HepG2 (cell line): Measurements from ENCODE around the gene SLC20A1. TPM values are rescaled to one million over a fixed set of nuclear protein-coding genes. Genes with fewer than 3 reads are reported as not detected.

Experiments used
- ETV5 ChIP-seq: IDR thresholded peaks from 2 replicates; pipeline ENCODE4 v1.6.1; 2018; ENCODE audit warnings: missing biosample characterization, missing genetic modification reagents, inconsistent platforms, borderline replicate concordance
- HDAC2 ChIP-seq: sonication (generic); formaldehyde crosslinking; IDR thresholded peaks from 2 replicates; pipeline ENCODE4 v1.4.0; 2020; ENCODE audit warnings: missing genetic modification reagents
- HIVEP1 ChIP-seq: sonication (generic); formaldehyde crosslinking; IDR thresholded peaks from 2 replicates; pipeline ENCODE4 v1.4.0; 2020; ENCODE audit warnings: mild to moderate bottlenecking, missing genetic modification reagents
- IRF2 ChIP-seq: IDR thresholded peaks from 2 replicates; pipeline ENCODE4 v1.6.1; 2018; ENCODE audit warnings: missing genetic modification reagents, missing compliant biosample characterization
- RAD51 ChIP-seq: fragments of 450-650 bp; IDR thresholded peaks from 2 replicates; pipeline ENCODE4 v1.6.1; 2016; ENCODE audit warnings: borderline replicate concordance
- SALL1 ChIP-seq: sonication (generic); formaldehyde crosslinking; IDR thresholded peaks from 2 replicates; pipeline ENCODE4 v1.8.0; 2022; ENCODE audit warnings: mild to moderate bottlenecking, missing genetic modification reagents
- SAP130 ChIP-seq: IDR thresholded peaks from 2 replicates; pipeline ENCODE4 v1.6.1; 2016; ENCODE audit warnings: low read depth
- SETDB1 ChIP-seq: sonication (generic); formaldehyde crosslinking; IDR thresholded peaks from 2 replicates; pipeline ENCODE4 v1.5.1; 2020; ENCODE audit warnings: missing genetic modification reagents, mild to moderate bottlenecking, borderline replicate concordance
- SMC3 ChIP-seq: IDR thresholded peaks from 2 replicates; pipeline ENCODE4 v1.6.1; 2011; ENCODE audit warnings: low read length, improper control_type of control experiment
- ZBTB7B ChIP-seq: sonication (generic); formaldehyde crosslinking; IDR thresholded peaks from 2 replicates; pipeline ENCODE4 v1.4.0; 2020; ENCODE audit warnings: missing genetic modification reagents
- ZNF24 ChIP-seq: fragments of 450-650 bp; IDR thresholded peaks from 2 replicates; pipeline ENCODE4 v1.6.1; 2017; ENCODE audit warnings: antibody characterized with exemption, mild to moderate bottlenecking
- ZNF3 ChIP-seq: IDR thresholded peaks from 2 replicates; pipeline ENCODE4 v1.7.0; 2017; ENCODE audit warnings: inconsistent platforms
- ZNF350 ChIP-seq: sonication (generic); formaldehyde crosslinking; IDR thresholded peaks from 2 replicates; pipeline ENCODE4 v1.4.0; 2020; ENCODE audit warnings: mild to moderate bottlenecking, low read depth, missing genetic modification reagents, borderline replicate concordance
- ZNF446 ChIP-seq: sonication (generic); formaldehyde crosslinking; IDR thresholded peaks from 2 replicates; pipeline ENCODE4 v1.5.0; 2020; ENCODE audit warnings: mild to moderate bottlenecking, missing genetic modification reagents
- ZNF484 ChIP-seq: sonication (generic); formaldehyde crosslinking; IDR thresholded peaks from 2 replicates; pipeline ENCODE4 v1.5.1; 2020; ENCODE audit warnings: mild to moderate bottlenecking, low read depth, missing genetic modification reagents, borderline replicate concordance
- polyA plus RNA-seq, 8 experiments: library from polyadenylated mRNA; depleted of rRNA in 3 of 8; stranded (reverse) in 7 of 8; unstranded in 1 of 8; fragments of >200 nt; fragmentation: Illumina TruSeq in 4 of 8; extraction: Trizol in 4 of 8; gene quantifications; 2 replicates each; pipeline versions ENCODE4 v1.2.1 to v1.2.3, GENCODE V29; 2011 to 2016; ENCODE audit warnings: low read depth in 4 of 8, missing spikeins in 1 of 8, mixed read lengths in 1 of 8; ENCODE audit not compliant: insufficient read depth in 1 of 8
- total RNA-seq, 5 experiments: library from RNA; depleted of rRNA; stranded (reverse); fragments of >200 nt; fragmentation: Illumina TruSeq; extraction: Trizol; gene quantifications; 2 replicates each; pipeline ENCODE4 v1.2.3, GENCODE V29; 2016; ENCODE audit warnings: low read depth in 1 of 5
- TF ChIP-seq, protein P1 (sequence below): sonication (generic); formaldehyde crosslinking; IDR thresholded peaks from 2 replicates; pipeline ENCODE4 v1.4.0; 2020; ENCODE audit warnings: missing genetic modification reagents, borderline replicate concordance
- TF ChIP-seq, protein P2 (sequence below): IDR thresholded peaks from 2 replicates; pipeline ENCODE4 v1.6.1; 2016
- TF ChIP-seq, protein P3 (sequence below): IDR thresholded peaks from 2 replicates; pipeline ENCODE4 v1.6.1; 2018; ENCODE audit warnings: missing genetic modification reagents
- TF ChIP-seq, protein P4 (sequence below): sonication (generic); formaldehyde crosslinking; IDR thresholded peaks from 2 replicates; pipeline ENCODE4 v1.4.0; 2020; ENCODE audit warnings: missing genetic modification reagents
- TF ChIP-seq, protein P5 (sequence below): fragments of 450-650 bp; IDR thresholded peaks from 2 replicates; pipeline ENCODE4 v1.6.1; 2017; ENCODE audit warnings: mild to moderate bottlenecking

SLC20A1 gene
- total and polyA plus RNA-seq, 2 of the 13 experiments (the other 11 are each of a cell fraction or from before 2014, with no cell fraction given): 54.0 to 85.9 TPM

DNA sequence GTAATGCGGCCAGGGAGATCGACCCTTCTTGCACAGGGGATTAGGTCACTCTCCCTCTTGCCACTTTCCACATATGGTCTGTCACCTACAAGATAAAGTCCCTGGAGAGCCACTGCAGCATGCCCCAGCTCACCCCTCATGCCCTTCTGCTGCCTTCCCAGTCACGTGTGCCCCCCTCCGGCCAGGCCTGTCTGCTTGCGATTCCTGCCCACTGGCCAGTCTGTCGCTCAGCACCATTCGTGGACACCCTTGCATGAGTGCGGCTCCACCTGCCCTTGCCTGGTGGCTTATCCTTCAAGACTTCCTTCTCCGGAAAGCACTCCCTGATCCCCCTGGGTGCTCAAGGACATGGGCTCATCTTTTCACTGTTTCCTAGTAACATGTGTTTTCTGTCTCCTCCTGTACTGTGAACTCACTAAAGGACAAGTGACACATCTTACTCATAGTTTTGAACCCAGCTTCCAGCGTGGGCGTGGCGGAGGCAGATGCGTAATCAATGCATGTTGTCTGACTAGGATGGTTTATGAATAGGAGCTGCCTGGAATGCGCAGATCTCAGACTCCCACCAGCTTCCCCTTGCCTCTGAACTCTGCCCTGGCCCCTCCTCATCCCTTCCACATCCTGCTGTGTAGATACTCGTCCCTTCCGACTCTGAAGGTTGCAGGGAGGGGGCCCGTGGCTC is 67.3 kb downstream of the SLC20A1 start (continued):
- TF ChIP-seq, protein P1, sequence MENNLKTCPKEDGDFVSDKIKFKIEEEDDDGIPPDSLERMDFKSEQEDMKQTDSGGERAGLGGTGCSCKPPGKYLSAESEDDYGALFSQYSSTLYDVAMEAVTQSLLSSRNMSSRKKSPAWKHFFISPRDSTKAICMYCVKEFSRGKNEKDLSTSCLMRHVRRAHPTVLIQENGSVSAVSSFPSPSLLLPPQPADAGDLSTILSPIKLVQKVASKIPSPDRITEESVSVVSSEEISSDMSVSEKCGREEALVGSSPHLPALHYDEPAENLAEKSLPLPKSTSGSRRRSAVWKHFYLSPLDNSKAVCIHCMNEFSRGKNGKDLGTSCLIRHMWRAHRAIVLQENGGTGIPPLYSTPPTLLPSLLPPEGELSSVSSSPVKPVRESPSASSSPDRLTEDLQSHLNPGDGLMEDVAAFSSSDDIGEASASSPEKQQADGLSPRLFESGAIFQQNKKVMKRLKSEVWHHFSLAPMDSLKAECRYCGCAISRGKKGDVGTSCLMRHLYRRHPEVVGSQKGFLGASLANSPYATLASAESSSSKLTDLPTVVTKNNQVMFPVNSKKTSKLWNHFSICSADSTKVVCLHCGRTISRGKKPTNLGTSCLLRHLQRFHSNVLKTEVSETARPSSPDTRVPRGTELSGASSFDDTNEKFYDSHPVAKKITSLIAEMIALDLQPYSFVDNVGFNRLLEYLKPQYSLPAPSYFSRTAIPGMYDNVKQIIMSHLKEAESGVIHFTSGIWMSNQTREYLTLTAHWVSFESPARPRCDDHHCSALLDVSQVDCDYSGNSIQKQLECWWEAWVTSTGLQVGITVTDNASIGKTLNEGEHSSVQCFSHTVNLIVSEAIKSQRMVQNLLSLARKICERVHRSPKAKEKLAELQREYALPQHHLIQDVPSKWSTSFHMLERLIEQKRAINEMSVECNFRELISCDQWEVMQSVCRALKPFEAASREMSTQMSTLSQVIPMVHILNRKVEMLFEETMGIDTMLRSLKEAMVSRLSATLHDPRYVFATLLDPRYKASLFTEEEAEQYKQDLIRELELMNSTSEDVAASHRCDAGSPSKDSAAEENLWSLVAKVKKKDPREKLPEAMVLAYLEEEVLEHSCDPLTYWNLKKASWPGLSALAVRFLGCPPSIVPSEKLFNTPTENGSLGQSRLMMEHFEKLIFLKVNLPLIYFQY (CRISPR knock-in tag): no peak
- TF ChIP-seq, protein P2, sequence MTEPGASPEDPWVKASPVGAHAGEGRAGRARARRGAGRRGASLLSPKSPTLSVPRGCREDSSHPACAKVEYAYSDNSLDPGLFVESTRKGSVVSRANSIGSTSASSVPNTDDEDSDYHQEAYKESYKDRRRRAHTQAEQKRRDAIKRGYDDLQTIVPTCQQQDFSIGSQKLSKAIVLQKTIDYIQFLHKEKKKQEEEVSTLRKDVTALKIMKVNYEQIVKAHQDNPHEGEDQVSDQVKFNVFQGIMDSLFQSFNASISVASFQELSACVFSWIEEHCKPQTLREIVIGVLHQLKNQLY (CRISPR knock-in tag): no peak
- 0 out of 2 replicates have a peak, but pooled peaks have one; percentile 21 for TF ChIP-seq RAD51
- peak; percentile 61; the same call in 1 of the 2 replicates for TF ChIP-seq ETV5
- TF ChIP-seq ZNF3 (CRISPR knock-in tag): no peak
- TF ChIP-seq, protein P3, sequence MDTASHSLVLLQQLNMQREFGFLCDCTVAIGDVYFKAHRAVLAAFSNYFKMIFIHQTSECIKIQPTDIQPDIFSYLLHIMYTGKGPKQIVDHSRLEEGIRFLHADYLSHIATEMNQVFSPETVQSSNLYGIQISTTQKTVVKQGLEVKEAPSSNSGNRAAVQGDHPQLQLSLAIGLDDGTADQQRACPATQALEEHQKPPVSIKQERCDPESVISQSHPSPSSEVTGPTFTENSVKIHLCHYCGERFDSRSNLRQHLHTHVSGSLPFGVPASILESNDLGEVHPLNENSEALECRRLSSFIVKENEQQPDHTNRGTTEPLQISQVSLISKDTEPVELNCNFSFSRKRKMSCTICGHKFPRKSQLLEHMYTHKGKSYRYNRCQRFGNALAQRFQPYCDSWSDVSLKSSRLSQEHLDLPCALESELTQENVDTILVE (CRISPR knock-in tag): no peak
- TF ChIP-seq, protein P4, sequence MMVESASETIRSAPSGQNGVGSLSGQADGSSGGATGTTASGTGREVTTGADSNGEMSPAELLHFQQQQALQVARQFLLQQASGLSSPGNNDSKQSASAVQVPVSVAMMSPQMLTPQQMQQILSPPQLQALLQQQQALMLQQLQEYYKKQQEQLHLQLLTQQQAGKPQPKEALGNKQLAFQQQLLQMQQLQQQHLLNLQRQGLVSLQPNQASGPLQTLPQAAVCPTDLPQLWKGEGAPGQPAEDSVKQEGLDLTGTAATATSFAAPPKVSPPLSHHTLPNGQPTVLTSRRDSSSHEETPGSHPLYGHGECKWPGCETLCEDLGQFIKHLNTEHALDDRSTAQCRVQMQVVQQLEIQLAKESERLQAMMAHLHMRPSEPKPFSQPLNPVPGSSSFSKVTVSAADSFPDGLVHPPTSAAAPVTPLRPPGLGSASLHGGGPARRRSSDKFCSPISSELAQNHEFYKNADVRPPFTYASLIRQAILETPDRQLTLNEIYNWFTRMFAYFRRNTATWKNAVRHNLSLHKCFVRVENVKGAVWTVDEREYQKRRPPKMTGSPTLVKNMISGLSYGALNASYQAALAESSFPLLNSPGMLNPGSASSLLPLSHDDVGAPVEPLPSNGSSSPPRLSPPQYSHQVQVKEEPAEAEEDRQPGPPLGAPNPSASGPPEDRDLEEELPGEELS: 0 out of 2 replicates have a peak, but pooled peaks have one; percentile 41
- peak; percentile 43; the same call in 1 of the 2 replicates for TF ChIP-seq HDAC2 (CRISPR knock-in tag)
- TF ChIP-seq ZNF350 (CRISPR knock-in tag): 0 out of 2 replicates have a peak, but pooled peaks have one; percentile 26
- no peak for TF ChIP-seq ZNF24
- TF ChIP-seq SETDB1: no peak
- no peak for TF ChIP-seq ZBTB7B
- 0 out of 2 replicates have a peak, but pooled peaks have one; percentile 55 for TF ChIP-seq IRF2
- TF ChIP-seq SMC3: no peak
- peak; percentile 62 for TF ChIP-seq SAP130
- TF ChIP-seq SALL1 (CRISPR knock-in tag): peak; percentile 30; the same call in 1 of the 2 replicates
- TF ChIP-seq, protein P5, sequence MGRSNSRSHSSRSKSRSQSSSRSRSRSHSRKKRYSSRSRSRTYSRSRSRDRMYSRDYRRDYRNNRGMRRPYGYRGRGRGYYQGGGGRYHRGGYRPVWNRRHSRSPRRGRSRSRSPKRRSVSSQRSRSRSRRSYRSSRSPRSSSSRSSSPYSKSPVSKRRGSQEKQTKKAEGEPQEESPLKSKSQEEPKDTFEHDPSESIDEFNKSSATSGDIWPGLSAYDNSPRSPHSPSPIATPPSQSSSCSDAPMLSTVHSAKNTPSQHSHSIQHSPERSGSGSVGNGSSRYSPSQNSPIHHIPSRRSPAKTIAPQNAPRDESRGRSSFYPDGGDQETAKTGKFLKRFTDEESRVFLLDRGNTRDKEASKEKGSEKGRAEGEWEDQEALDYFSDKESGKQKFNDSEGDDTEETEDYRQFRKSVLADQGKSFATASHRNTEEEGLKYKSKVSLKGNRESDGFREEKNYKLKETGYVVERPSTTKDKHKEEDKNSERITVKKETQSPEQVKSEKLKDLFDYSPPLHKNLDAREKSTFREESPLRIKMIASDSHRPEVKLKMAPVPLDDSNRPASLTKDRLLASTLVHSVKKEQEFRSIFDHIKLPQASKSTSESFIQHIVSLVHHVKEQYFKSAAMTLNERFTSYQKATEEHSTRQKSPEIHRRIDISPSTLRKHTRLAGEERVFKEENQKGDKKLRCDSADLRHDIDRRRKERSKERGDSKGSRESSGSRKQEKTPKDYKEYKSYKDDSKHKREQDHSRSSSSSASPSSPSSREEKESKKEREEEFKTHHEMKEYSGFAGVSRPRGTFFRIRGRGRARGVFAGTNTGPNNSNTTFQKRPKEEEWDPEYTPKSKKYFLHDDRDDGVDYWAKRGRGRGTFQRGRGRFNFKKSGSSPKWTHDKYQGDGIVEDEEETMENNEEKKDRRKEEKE: no peak
- TF ChIP-seq HIVEP1 (CRISPR knock-in tag): 0 out of 2 replicates have a peak, but pooled peaks have one; percentile 37
- TF ChIP-seq ZNF446 (CRISPR knock-in tag): no peak
- no peak for TF ChIP-seq ZNF484 (CRISPR knock-in tag)
